A549 (cell line): ENCODE data around the gene UTF1.

Source experiments
- CHD2 ChIP-seq: fragments of 150-350 bp; IDR thresholded peaks from 2 replicates; pipeline ENCODE4 v1.6.1; 2014; ENCODE audit warnings: low read length; ENCODE audit not compliant: partially characterized antibody
- CTCF ChIP-seq: fragments of >200 bp; sonication (Bioruptor Twin); formaldehyde crosslinking; IDR thresholded peaks from 3 replicates; pipeline ENCODE4 v1.5.1; 2016
- EP300 ChIP-seq, 2 experiments: fragments of >200 bp; sonication (Bioruptor Twin); formaldehyde crosslinking; IDR thresholded peaks; 2 replicates in 1 of 2; 3 replicates in 1 of 2; pipeline ENCODE4 v1.6.1; 2016 to 2017
- HOXA7 ChIP-seq: fragments of 250-450 bp; sonication (Bioruptor Pico); IDR thresholded peaks from 2 replicates; pipeline ENCODE4 v1.5.0; 2020; ENCODE audit warnings: mild to moderate bottlenecking, moderate library complexity
- JUN ChIP-seq, 2 experiments: fragments of >200 bp; sonication (Bioruptor Twin); formaldehyde crosslinking; IDR thresholded peaks; 2 replicates in 1 of 2; 3 replicates in 1 of 2; pipeline ENCODE4 v1.6.1; 2016 to 2017
- POLR2A ChIP-seq: IDR thresholded peaks from 2 replicates; pipeline ENCODE4 v1.6.1; 2012; ENCODE audit warnings: mild to moderate bottlenecking, low read length
- REST ChIP-seq: fragments of 200-600 bp; sonication (generic); IDR thresholded peaks from 2 replicates; pipeline ENCODE4 v1.6.1; 2016; ENCODE audit warnings: antibody characterized with exemption, mild to moderate bottlenecking, moderate library complexity
- ZSCAN20 ChIP-seq: fragments of 250-450 bp; sonication (Bioruptor Pico); IDR thresholded peaks from 2 replicates; pipeline ENCODE4 v1.8.0; 2022; ENCODE audit warnings: mild to moderate bottlenecking, moderate library complexity

- no peak for TF ChIP-seq JUN (IDR thresholded peaks at IDR 0.05)
- no peak for TF ChIP-seq CHD2
- no peak for TF ChIP-seq ZSCAN20 (CRISPR knock-in tag)
- no peak for TF ChIP-seq EP300 (IDR thresholded peaks at IDR 0.05)
- TF ChIP-seq POLR2A = no peak
- TF ChIP-seq CTCF = no peak
- no peak for TF ChIP-seq HOXA7 (CRISPR knock-in tag)
- TF ChIP-seq REST = no peak
These were observed 51.1 kb downstream of the UTF1 start for GRCh38 chr10:133281084-133281483.
